HG03439 (cell line): Measurements from ENCODE around the gene IL13.
"Not testable (repeated sequence)": the region's sequence is repeated elsewhere in the genome, so short reads cannot be mapped to it uniquely, and the experiment has no call there.

ENCODE experiments used
- ATAC-seq: cut with Tn5 transposase; IDR thresholded peaks from one replicate; pipeline ENCODE4 v1.9.1; 2021; ENCODE audit warnings: mild to moderate bottlenecking, moderate library complexity; ENCODE audit not compliant: unreplicated experiment

The IL13 gene

DNA sequence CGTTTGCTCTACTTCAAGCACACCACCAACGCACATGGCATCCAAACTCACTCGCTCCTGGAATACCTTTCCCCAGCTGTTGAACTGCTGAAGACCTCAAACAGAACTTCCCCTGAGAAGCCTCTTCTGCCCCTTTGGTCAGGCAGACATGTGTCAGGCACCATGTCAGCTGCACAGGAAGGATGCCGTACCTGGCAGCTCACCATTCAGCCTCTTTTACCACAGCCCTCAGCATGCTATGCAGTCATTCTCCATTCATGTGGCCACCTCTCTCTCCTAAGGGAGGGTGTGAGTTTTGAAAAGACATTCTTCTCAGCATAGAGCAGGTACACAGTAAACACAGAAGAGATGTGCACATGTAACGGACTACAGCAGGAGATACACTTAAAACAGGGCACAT is 30.0 kb downstream of the IL13 start:
- no peak for ATAC-seq

GRCh38 chr5:132688536-132689339 is 30.8 kb downstream of the IL13 start:
- ATAC-seq = no peak

DNA sequence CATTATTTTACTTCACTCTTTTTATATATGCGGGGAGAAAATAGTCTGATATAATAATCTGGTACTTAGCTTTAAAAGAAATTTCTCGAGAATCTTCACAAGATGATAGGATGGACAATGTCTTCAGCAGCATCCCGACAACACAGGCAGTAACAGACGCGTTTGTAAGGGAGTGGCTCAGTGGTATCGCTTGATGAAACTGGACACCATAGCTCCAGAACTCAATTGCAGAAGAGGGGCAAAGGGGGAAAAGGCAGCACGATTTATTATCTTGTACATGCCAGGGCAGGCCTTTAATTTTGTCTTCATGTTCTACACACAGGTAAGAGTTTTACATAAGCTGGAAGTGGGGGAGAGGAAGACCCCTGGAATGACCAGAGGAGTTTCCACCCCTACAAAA is 31.5 kb downstream of the IL13 start:
- no peak for ATAC-seq

- ATAC-seq = no peak
Observed at GRCh38 chr5:132690156-132690555, 32.2 kb downstream of the IL13 start.

DNA sequence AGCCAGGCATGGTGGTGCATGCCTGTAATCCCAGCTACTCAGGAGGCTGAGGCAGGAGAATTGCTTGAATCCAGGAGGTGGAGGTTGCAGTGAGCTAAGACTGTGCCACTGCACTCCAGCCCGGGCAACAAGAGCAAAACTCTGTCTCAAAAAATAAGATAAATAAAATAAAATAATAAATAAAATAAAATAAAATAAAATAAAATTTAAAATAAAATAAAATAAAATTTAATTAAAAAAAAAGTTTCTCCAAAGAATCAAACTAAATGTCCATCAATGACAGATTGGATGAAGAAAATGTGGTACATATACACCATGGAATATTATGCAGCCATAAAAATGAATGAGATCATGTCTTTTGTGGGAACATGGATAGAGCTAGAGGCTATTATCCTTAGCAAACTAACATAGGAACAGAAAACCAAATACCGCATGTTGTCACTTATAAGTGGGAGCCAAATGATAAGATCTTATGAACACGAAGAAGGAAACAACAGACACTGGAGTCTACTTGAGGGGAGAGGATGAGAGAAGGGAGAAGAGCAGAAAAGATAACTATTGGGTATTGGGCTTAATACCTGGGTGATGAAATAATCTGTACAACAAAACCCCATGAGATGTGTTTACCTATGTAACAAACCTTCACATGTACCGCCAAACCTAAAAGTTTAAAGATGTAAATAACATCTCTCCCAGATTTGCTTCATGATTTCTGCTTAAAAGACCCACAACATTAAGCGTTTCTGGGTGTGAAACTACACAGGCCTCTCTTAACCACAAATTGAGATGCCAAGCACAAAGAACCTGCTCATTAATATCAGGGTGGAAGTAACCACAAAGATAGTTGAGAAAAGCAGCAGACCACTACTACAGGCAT is 34.0 kb downstream of the IL13 start:
- not testable (repeated sequence) for ATAC-seq

- ATAC-seq = no peak
Observed at GRCh38 chr5:132692632-132692967, 34.6 kb downstream of the IL13 start.

- no peak for ATAC-seq
Observed at GRCh38 chr5:132695956-132696355, 38.0 kb downstream of the IL13 start.

GRCh38 chr5:132704875-132705274 is 46.9 kb downstream of the IL13 start:
- ATAC-seq = no peak

- no peak for ATAC-seq
Observed at GRCh38 chr5:132708645-132709044, 50.7 kb downstream of the IL13 start.
